HAP-1 (cell line): ENCODE measurements around the gene MARCHF10.
A peak's percentile ranks its signal among the peaks of the same experiment; 100 is the strongest.
"Not testable (repeated sequence)": the region's sequence is repeated elsewhere in the genome, so short reads cannot be mapped to it uniquely, and the experiment has no call there.

Experiments used
- DNase-seq, 2 experiments: peaks; one replicate each; pipeline ENCODE4 v3.0.0-alpha.2; 2016 to 2020; ENCODE audit warnings: low spot score in 2 of 2
- H3K27me3 ChIP-seq: fragments of 250-450 bp; sonication (Bioruptor Pico); 2 replicates; pipeline ENCODE4 v1.5.1; 2020; ENCODE audit warnings: low read depth, mild to moderate bottlenecking, moderate library complexity
- H3K36me3 ChIP-seq: fragments of 250-450 bp; sonication (Bioruptor Pico); replicated peaks from 2 replicates; pipeline ENCODE4 v1.5.1; 2020; ENCODE audit warnings: mild to moderate bottlenecking
- H3K4me1 ChIP-seq: fragments of 250-450 bp; sonication (Bioruptor Pico); 2 replicates; pipeline ENCODE4 v1.5.1; 2020; ENCODE audit warnings: mild to moderate bottlenecking
- H3K4me3 ChIP-seq: fragments of 250-450 bp; sonication (Bioruptor Pico); 2 replicates; pipeline ENCODE4 v1.5.1; 2020; ENCODE audit warnings: mild to moderate bottlenecking, moderate library complexity
- H3K9me3 ChIP-seq: fragments of 250-450 bp; sonication (Bioruptor Pico); 2 replicates; pipeline ENCODE4 v1.5.1; 2020; ENCODE audit warnings: mild to moderate bottlenecking, moderate library complexity
- in situ Hi-C: fragments of 300-500 bp; cut with MboI; formaldehyde crosslinking; loops from 3 replicates; pipeline ENCODE4 v1.14.3; 2020; ENCODE audit warnings: low sequenced_read_pairs, inconsistent platforms, mixed read lengths

Gene MARCHF10, protein sequence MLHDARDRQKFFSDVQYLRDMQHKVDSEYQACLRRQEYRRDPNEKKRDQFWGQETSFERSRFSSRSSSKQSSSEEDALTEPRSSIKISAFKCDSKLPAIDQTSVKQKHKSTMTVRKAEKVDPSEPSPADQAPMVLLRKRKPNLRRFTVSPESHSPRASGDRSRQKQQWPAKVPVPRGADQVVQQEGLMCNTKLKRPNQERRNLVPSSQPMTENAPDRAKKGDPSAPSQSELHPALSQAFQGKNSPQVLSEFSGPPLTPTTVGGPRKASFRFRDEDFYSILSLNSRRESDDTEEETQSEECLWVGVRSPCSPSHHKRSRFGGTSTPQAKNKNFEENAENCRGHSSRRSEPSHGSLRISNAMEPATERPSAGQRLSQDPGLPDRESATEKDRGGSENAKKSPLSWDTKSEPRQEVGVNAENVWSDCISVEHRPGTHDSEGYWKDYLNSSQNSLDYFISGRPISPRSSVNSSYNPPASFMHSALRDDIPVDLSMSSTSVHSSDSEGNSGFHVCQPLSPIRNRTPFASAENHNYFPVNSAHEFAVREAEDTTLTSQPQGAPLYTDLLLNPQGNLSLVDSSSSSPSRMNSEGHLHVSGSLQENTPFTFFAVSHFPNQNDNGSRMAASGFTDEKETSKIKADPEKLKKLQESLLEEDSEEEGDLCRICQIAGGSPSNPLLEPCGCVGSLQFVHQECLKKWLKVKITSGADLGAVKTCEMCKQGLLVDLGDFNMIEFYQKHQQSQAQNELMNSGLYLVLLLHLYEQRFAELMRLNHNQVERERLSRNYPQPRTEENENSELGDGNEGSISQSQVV

DNA sequence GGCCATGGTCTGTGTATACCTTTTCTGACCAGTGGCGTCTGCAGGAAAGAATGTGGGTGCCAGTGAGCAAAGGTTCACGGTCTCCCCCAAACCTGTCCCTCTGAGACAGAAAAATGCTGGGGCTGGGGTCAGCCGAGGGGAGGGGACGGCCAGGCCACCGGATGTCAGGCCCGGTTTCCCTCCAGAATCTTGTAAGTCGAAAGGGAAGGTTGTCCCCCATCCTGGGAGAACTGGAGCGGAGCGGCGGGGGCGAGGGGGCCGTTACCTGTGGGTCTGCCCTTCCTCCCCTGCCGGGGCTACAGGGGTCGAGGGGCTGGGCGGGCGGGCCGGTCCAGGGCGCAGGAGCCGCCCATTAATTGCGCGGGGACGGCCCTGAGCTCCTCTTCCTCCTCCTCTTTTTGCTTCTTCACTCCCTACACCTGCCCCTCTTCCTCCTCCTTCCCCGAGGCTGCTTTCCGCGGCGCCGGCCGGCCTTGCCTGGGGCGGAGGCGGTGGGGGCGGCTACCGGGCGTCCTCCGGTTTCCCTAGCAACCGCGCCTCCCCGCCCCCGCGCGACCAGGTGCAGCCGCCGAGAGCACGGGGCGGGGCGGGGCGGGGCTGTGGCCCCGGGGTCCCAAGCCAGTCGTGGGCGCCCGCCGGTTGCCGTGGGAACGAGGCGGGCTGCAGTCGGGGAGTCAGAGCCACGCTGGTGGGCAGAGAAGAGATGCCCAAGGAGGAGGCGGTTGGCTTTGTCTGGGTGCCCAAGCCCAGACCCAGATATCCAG, at the start of gene MARCHF10:
MARCHF10 (minus strand) TSS at position 503 of the 764 bp plus-strand sequence. CDS start 6,579 bp downstream, outside the sequence.
- H3K27me3 ChIP-seq = no peaks in the 10 kb centered on the region
- peaks cover 15% of the 10 kb centered on the region for H3K4me1 ChIP-seq
- no peaks in the 10 kb centered on the region for H3K9me3 ChIP-seq
- no peak within 1 kb of the TSS for H3K4me3 ChIP-seq
- no peaks in the 10 kb centered on the region for H3K36me3 ChIP-seq
- peak in 1 of 2 experiments; percentile 78 for DNase-seq
- in situ Hi-C loops = no loop called here

DNA sequence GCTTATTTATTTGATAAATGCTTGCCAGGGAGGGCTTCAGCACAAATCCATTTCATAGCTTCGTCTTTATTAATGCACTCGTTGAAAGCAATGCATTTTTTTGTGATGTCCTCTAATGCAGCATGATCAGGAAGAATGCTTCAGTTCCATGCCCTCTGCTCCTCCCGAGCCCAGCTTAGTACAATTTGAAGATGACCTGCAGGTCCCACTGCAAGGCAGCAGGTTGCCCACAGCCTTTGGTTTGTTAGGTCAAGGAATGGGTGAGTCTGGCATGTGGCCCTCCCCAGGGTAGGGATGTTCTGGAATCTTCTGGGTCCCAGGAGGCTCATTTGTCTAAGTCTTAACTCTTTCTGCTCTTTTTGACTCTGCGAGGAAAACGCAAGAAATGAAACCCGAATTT, 49.4 kb upstream of the MARCHF10 start:
- H3K27me3 ChIP-seq = no peaks in the 10 kb centered on the region
- H3K36me3 ChIP-seq = no peaks in the 10 kb centered on the region
- DNase-seq = no peak
- in situ Hi-C loops = no loop called here
- peaks cover 8% of the 10 kb centered on the region; the same call in 1 of the 2 replicates for H3K4me1 ChIP-seq
- H3K4me3 ChIP-seq = no peak overlapping the region
- H3K9me3 ChIP-seq = peaks cover 3% of the 10 kb centered on the region; the same call in 1 of the 2 replicates

DNA sequence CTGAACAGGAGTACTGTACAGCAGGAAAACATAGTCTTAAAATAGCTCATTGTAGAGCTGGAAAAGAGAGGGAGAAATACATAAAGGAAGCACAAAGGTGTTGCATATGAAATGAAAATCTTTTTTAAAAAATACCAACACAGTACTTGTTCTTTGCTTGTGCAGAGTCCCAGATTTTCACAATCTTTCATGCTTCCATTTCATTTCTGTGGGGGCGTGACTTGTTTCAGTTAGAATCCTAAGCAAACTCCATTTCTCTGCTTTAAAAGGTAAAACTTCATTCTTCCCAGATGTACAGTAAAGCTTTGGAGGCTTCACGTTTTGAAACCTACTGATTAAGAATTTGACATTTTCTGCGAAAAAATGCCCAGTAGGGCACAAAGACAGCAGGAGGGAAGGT, 48.5 kb upstream of the MARCHF10 start:
- DNase-seq = no peak
- Histone ChIP-seq H3K36me3 (no peaks in the 10 kb centered on the region), H3K27me3 (no peaks in the 10 kb centered on the region), H3K9me3 (peaks cover 3% of the 10 kb centered on the region; the same call in 1 of the 2 replicates), H3K4me1 (peaks cover 8% of the 10 kb centered on the region; the same call in 1 of the 2 replicates), H3K4me3 (no peak overlapping the region)
- in situ Hi-C loops = no loop called here

DNA sequence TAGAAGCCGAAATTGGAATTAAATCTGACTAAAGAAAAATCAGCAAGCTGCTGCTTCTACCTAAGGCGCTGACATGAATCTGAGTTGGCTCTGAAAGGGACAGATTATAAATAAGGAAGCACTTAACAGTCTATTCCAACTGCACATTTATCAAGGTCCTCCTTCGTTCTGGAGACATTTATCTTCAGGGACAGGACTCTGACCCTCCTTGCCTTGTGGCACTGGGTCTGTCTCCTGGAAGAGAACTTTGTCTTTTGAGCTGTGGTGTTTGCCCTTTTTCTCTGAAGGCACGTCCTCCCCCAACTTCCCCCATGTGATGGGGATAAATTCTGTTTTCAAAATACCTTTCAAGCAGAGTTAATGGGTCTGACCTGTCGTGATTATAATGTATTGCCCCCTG, 47.0 kb upstream of the MARCHF10 start:
- no peaks in the 10 kb centered on the region for H3K36me3 ChIP-seq
- H3K9me3 ChIP-seq = peaks cover 3% of the 10 kb centered on the region; the same call in 1 of the 2 replicates
- in situ Hi-C loops = no loop called here
- no peak overlapping the region for H3K4me3 ChIP-seq
- peaks cover 8% of the 10 kb centered on the region; the same call in 1 of the 2 replicates for H3K4me1 ChIP-seq
- H3K27me3 ChIP-seq = no peaks in the 10 kb centered on the region
- DNase-seq = no peak

DNA sequence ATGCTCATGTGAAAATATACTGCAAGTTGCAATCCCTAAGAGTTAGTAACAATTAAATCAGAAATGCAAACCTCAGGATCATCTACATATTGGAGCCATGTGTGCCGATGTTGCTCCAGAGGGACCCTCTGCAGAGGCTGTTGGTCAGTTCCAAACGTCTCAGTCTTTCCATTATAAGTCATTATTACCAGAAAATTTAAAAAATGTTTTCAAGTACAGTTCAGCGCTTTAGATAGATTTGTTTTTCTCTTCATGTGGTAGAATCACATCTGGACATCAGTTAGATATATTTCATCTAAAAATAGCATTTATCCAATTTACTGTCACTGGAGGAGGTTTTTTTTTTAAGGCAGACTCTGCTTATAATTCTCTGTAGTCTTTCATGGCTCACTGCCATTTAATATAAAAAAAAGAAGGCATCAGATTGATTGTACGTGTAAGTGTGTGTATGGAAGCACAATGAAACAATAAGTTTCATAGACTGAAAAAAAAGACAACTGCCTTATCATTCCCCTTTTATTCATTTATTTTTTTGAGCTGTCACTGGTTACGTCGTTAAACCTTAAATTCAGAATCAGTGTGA, 46.1 kb upstream of the MARCHF10 start:
- H3K36me3 ChIP-seq = no peaks in the 10 kb centered on the region
- H3K4me1 ChIP-seq = peaks cover 8% of the 10 kb centered on the region; the same call in 1 of the 2 replicates
- no peak overlapping the region for H3K4me3 ChIP-seq
- no peak for DNase-seq
- H3K9me3 ChIP-seq = peaks cover 3% of the 10 kb centered on the region; the same call in 1 of the 2 replicates
- in situ Hi-C loops = no loop called here
- H3K27me3 ChIP-seq = no peaks in the 10 kb centered on the region

DNA sequence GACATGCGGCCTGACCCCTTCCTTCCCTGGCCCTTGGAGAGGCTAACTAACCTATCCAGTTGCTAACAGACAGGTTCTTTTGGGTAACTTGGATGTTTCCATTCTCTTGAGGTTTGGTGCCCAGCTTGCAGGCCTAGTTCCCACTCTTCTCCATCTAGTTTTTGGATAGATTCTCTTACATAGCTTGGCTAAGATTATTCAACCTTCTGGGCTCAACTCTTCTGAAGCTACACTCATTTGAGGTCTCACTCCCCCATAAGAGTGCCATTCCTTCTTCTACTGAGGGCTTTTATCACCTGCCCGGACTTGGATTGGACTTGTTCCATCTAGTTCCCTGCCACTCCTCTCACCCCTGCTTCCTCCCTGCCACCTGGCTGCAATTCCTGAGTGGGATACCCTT, 44.1 kb upstream of the MARCHF10 start:
- no peaks in the 10 kb centered on the region for H3K27me3 ChIP-seq
- H3K36me3 ChIP-seq = no peaks in the 10 kb centered on the region
- H3K9me3 ChIP-seq = peaks cover 3% of the 10 kb centered on the region; the same call in 1 of the 2 replicates
- H3K4me1 ChIP-seq = peaks cover 8% of the 10 kb centered on the region; the same call in 1 of the 2 replicates
- in situ Hi-C loops = no loop called here
- no peak for DNase-seq
- H3K4me3 ChIP-seq = no peak overlapping the region

DNA sequence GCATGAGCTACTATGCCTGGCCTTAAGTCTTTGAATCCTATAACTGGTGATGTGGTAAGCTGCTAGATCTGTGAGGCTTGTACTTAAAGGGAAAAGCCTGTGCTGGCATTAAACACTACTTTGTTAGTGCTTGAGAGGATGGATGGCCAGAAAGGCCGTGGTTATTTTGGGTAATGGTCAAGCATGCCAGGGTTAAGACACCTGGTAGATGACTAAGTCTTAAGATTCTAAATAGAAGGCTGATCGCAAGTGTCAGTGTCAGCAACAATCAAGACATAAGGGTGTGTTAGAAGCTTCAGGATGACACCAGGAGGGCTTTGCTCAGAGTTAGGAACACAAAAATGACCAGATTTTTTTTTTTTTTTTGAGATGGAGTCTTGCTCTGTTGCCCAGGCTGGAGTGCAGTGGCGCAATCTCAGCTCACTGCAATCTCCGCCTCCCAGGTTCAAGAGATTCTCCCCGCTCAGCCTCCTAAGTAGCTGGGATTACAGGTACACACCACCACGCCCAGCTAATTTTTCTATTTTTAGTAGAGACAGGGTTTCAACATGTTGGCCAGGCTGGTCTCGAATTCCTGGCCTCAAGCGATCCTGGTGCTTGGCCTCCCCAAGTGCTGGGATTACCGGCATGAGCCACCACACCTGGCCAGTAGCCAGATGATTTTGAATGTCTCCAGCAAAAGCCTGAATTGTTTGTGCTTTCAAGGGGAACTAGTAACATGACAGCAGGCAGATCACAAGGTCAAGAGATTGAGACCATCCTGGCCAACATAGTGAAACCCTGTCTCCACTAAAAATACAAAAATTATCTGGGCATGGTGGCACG, 41.7 kb upstream of the MARCHF10 start:
- in situ Hi-C loops, H3K4me1 ChIP-seq, DNase-seq: not testable (repeated sequence)

DNA sequence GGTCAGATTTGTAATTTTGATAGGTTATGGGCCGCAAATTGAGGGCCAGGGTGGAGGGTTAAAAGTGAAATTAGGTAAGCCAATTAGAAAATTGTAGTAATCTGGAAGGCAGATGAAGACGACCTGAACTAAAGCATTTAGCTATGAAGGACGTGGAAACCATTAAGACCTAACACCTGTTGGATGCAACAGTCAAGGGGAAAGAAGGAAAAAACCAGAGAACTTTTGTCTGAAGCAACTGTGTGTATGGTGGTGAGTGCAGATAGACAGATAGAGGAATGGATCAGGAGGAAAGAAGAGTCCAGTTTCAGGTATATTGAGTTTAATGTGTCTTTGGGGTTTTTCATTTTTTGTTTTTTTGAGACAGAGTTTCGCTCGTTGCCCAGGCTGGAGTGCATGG, 40.2 kb upstream of the MARCHF10 start:
- in situ Hi-C loops = no loop called here
- no peak overlapping the region for H3K4me3 ChIP-seq
- H3K36me3 ChIP-seq = no peaks in the 10 kb centered on the region
- H3K4me1 ChIP-seq = no peaks in the 10 kb centered on the region
- DNase-seq = no peak
- no peaks in the 10 kb centered on the region for H3K27me3 ChIP-seq
- no peaks in the 10 kb centered on the region for H3K9me3 ChIP-seq

More for the DNA sequence above, 41.7 kb upstream of the MARCHF10 start:
- H3K27me3 ChIP-seq, H3K4me3 ChIP-seq, H3K36me3 ChIP-seq, H3K9me3 ChIP-seq: not testable (repeated sequence)

DNA sequence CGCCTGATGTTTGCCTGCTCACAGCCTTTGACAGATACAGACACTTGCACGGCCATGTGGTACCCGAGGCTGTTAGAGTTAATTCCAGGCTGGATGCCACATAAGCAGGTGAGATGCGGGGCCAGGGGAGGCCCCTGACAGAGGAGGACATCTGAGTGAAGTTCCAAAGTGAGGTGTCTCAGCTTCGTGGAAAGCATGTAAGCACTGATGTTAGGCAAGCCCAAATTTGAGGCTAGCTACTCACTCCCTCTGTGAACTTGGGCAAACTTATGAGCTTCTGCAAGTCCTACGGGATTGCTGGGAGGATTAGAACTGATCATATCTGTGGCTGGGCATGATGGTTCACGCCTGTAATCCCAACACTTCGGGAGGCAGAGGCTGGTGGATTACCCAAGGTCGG, 39.3 kb upstream of the MARCHF10 start:
- Histone ChIP-seq H3K4me3 (no peak overlapping the region), H3K4me1 (no peaks in the 10 kb centered on the region)
- in situ Hi-C loops = no loop called here

DNA sequence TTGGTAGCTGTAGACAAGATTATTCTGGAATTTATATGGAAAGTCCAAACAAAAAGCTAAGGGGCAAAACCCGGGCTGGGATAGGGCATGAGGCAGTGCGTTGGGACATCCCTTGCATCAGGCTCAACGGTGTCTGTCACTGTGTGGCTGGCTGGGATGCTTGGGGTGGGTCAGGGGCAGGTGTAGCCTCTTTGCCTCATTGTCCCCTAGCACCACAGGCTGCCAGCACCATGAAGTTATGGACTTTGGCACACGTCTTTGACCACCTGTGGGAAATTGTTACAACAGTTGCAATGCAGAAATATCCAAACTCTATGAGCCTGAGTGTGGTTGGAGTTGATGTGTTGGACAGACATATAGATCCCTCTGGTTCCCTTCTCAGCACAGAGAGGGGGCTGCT, 32.8 kb upstream of the MARCHF10 start:
- in situ Hi-C loops = no loop called here
- no peak for DNase-seq
- peaks cover 2% of the 10 kb centered on the region; the same call in 1 of the 2 replicates for H3K4me1 ChIP-seq

More for the DNA sequence above, 39.3 kb upstream of the MARCHF10 start:
- no peak for DNase-seq
- no peaks in the 10 kb centered on the region for H3K9me3 ChIP-seq
- H3K36me3 ChIP-seq = no peaks in the 10 kb centered on the region
- no peaks in the 10 kb centered on the region for H3K27me3 ChIP-seq

DNA sequence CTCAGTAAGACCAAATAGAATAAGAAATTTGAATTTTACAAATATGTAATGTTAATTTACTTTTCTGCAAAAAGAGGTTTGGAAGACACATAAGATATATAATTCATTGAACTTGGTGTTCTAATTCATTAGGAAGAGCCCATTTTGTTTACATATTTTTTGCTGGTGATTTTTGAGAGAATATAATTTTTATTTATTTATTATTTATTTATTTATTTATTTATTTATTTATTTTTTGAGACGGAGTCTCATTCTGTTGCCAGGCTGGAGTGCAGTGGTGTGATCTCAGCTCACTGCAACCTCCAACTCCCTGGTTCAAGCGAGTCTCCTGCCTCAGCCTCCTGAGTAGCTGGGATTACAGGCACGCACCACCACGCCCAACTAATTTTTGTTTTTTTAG, 25.7 kb upstream of the MARCHF10 start:
- not testable (repeated sequence) for H3K27me3 ChIP-seq, DNase-seq

More for the DNA sequence above, 32.8 kb upstream of the MARCHF10 start:
- Histone ChIP-seq H3K9me3 (no peaks in the 10 kb centered on the region), H3K36me3 (no peaks in the 10 kb centered on the region), H3K4me3 (no peak overlapping the region), H3K27me3 (no peaks in the 10 kb centered on the region)

DNA sequence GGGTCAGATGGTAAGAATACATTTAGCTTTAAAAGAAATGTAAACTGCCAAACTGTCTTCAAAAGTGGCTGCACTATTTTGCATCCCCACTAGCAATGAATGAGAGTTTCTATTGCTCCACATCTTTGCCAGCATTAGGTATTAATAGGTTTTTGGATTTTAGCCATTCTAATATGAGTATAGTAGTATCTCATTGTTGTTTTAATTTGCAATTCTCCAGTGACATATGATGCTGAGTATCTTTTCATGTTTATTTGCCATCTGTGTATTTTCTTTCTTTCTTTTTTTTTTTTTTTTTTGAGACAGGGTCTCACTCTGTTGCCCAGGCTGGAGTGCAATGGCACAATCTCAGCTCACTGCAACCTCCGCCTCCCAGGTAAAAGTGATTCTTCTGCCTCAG, 24.3 kb upstream of the MARCHF10 start:
- no peaks in the 10 kb centered on the region for H3K27me3 ChIP-seq
- no peak for DNase-seq
- in situ Hi-C loops = no loop called here
- H3K4me3 ChIP-seq = no peak overlapping the region
- no peaks in the 10 kb centered on the region for H3K9me3 ChIP-seq
- H3K4me1 ChIP-seq = peaks cover 8% of the 10 kb centered on the region
- no peaks in the 10 kb centered on the region for H3K36me3 ChIP-seq

More for the DNA sequence above, 25.7 kb upstream of the MARCHF10 start:
- H3K4me1 ChIP-seq, H3K9me3 ChIP-seq, H3K4me3 ChIP-seq, in situ Hi-C loops, H3K36me3 ChIP-seq: not testable (repeated sequence)
